HUES64 (cell line): ENCODE data around the gene TMEM184B.
"Not testable (repeated sequence)": the region's sequence is repeated elsewhere in the genome, so short reads cannot be mapped to it uniquely, and the experiment has no call there.

ENCODE experiments used
- H3K27ac ChIP-seq: 2 replicates; pipeline ENCODE4 v1.7.0; 2013; ENCODE audit warnings: low read depth, low read length, inconsistent platforms
- H3K27me3 ChIP-seq: 2 replicates; pipeline ENCODE4 v1.6.1; 2013; ENCODE audit warnings: mild to moderate bottlenecking, low read length; ENCODE audit not compliant: insufficient read depth
- H3K36me3 ChIP-seq: 2 replicates; pipeline ENCODE4 v1.6.1; 2013; ENCODE audit warnings: mild to moderate bottlenecking, low read length; ENCODE audit not compliant: insufficient read depth
- H3K4me1 ChIP-seq: 2 replicates; pipeline ENCODE4 v1.6.1; 2013; ENCODE audit warnings: mild to moderate bottlenecking, low read length, moderate library complexity; ENCODE audit not compliant: insufficient read depth
- H3K4me3 ChIP-seq: 2 replicates; pipeline ENCODE4 v1.5.1; 2013; ENCODE audit warnings: mild to moderate bottlenecking, low read length, moderate library complexity
- H3K9ac ChIP-seq: 2 replicates; pipeline ENCODE4 v1.6.1; 2013; ENCODE audit warnings: mild to moderate bottlenecking, low read depth, low read length
- H3K9me3 ChIP-seq: 2 replicates; pipeline ENCODE4 v1.6.1; 2013; ENCODE audit warnings: low read depth, low read length; ENCODE audit not compliant: insufficient read depth
- WGBS: fragments of 150-250, 120-280 bp; methylation state at CpG from one replicate; pipeline ENCODE4 v1.1.7; 2013; ENCODE audit warnings: missing lambda C conversion rate; 5-methylcytosine and 5-hydroxymethylcytosine counted together

Gene TMEM184B

GRCh38 chr22:38181453-38182200 is 91.2 kb downstream of the TMEM184B start, which contains the start of gene PLA2G6:
Gene PLA2G6 (minus strand): TSS chr22:38181830. CDS start chr22:38169426, 12,404 bp downstream.
- no peaks in the 10 kb centered on the region for H3K36me3 ChIP-seq
- peak within 1 kb of the TSS; percentile 95 for H3K9ac ChIP-seq
- peaks cover 19% of the 10 kb centered on the region for H3K4me1 ChIP-seq
- 3% methylated on average over 48 of the region's 48 CpGs for WGBS
- H3K4me3 ChIP-seq = peak within 1 kb of the TSS; percentile 75
- no peaks in the 10 kb centered on the region for H3K9me3 ChIP-seq
- H3K27me3 ChIP-seq = no peaks in the 10 kb centered on the region
- H3K27ac ChIP-seq = peak within 1 kb of the TSS; percentile 89

- no peaks in the 10 kb centered on the region for H3K36me3 ChIP-seq
- H3K4me3 ChIP-seq = peak overlapping the region; percentile 75
- H3K9me3 ChIP-seq = no peaks in the 10 kb centered on the region
- WGBS = 40% methylated on average over 13 of the region's 14 CpGs
- H3K27ac ChIP-seq = peak overlapping the region; percentile 89
- H3K27me3 ChIP-seq = no peaks in the 10 kb centered on the region
- H3K4me1 ChIP-seq = peaks cover 19% of the 10 kb centered on the region
- H3K9ac ChIP-seq = peak overlapping the region; percentile 95
Observed at GRCh38 chr22:38180841-38181452, 91.9 kb downstream of the TMEM184B start.

- not testable (repeated sequence) for H3K27ac ChIP-seq, H3K9ac ChIP-seq, H3K27me3 ChIP-seq, H3K4me3 ChIP-seq, H3K9me3 ChIP-seq, H3K36me3 ChIP-seq
- WGBS = 94% methylated on average over 7 of the region's 7 CpGs
- H3K4me1 ChIP-seq = peaks cover 19% of the 10 kb centered on the region
Observed at GRCh38 chr22:38178605-38178937, 94.2 kb downstream of the TMEM184B start.

- Histone ChIP-seq H3K27ac (peak overlapping the region; percentile 72), H3K36me3 (no peaks in the 10 kb centered on the region), H3K4me3 (no peak overlapping the region), H3K9me3 (no peaks in the 10 kb centered on the region), H3K4me1 (peaks cover 19% of the 10 kb centered on the region), H3K27me3 (no peaks in the 10 kb centered on the region), H3K9ac (peak overlapping the region; percentile 27)
- WGBS = 69% methylated on average over 15 of the region's 15 CpGs
Observed at GRCh38 chr22:38177926-38178604, 94.7 kb downstream of the TMEM184B start.

GRCh38 chr22:38177571-38177925 is 95.3 kb downstream of the TMEM184B start:
- peaks cover 19% of the 10 kb centered on the region for H3K4me1 ChIP-seq
- not testable (repeated sequence) for H3K4me3 ChIP-seq, H3K9me3 ChIP-seq, H3K27me3 ChIP-seq, H3K36me3 ChIP-seq
- WGBS = 91% methylated on average over 9 of the region's 9 CpGs
- H3K27ac ChIP-seq = peak overlapping the region; percentile 72; the same call in 1 of the 2 replicates
- peak overlapping the region; percentile 27; the same call in 1 of the 2 replicates for H3K9ac ChIP-seq

- no peak overlapping the region for H3K27ac ChIP-seq
- no peak overlapping the region for H3K9ac ChIP-seq
- H3K27me3 ChIP-seq = no peaks in the 10 kb centered on the region
- peaks cover 16% of the 10 kb centered on the region for H3K4me1 ChIP-seq
- WGBS = 90% methylated on average over 4 of the region's 4 CpGs
- H3K36me3 ChIP-seq = no peaks in the 10 kb centered on the region
- no peaks in the 10 kb centered on the region for H3K9me3 ChIP-seq
- no peak overlapping the region for H3K4me3 ChIP-seq
Observed at GRCh38 chr22:38177044-38177443, 95.8 kb downstream of the TMEM184B start.

- 92% methylated on average over 14 of the region's 14 CpGs for WGBS
- Histone ChIP-seq H3K4me3 (no peak overlapping the region), H3K36me3 (no peaks in the 10 kb centered on the region), H3K27ac (no peak overlapping the region), H3K27me3 (no peaks in the 10 kb centered on the region), H3K4me1 (peaks cover 15% of the 10 kb centered on the region), H3K9me3 (no peaks in the 10 kb centered on the region), H3K9ac (no peak overlapping the region)
Observed at GRCh38 chr22:38176170-38176741, 96.6 kb downstream of the TMEM184B start.

GRCh38 chr22:38175206-38176118 is 97.3 kb downstream of the TMEM184B start:
- WGBS = 93% methylated on average over 17 of the region's 17 CpGs
- Histone ChIP-seq H3K36me3 (no peaks in the 10 kb centered on the region), H3K9me3 (no peaks in the 10 kb centered on the region), H3K27ac (no peak overlapping the region), H3K27me3 (no peaks in the 10 kb centered on the region), H3K9ac (0 out of 2 replicates have a peak overlapping the region, but pooled peaks have one; percentile 33), H3K4me3 (no peak overlapping the region), H3K4me1 (peaks cover 10% of the 10 kb centered on the region)

GRCh38 chr22:38174626-38175025 is 98.2 kb downstream of the TMEM184B start:
- Histone ChIP-seq H3K9ac (0 out of 2 replicates have a peak overlapping the region, but pooled peaks have one; percentile 33), H3K4me1 (peaks cover 5% of the 10 kb centered on the region; the same call in 1 of the 2 replicates), H3K4me3 (no peak overlapping the region), H3K27ac (no peak overlapping the region), H3K27me3 (no peaks in the 10 kb centered on the region), H3K36me3 (no peaks in the 10 kb centered on the region), H3K9me3 (no peaks in the 10 kb centered on the region)
- WGBS = 81% methylated on average over 14 of the region's 14 CpGs

GRCh38 chr22:38173641-38173906 is 99.2 kb downstream of the TMEM184B start:
- 85% methylated on average over 4 of the region's 4 CpGs for WGBS
- Histone ChIP-seq H3K4me3 (no peak overlapping the region), H3K4me1 (peaks cover 5% of the 10 kb centered on the region; the same call in 1 of the 2 replicates), H3K36me3 (no peaks in the 10 kb centered on the region), H3K9me3 (no peaks in the 10 kb centered on the region), H3K27ac (no peak overlapping the region), H3K9ac (no peak overlapping the region), H3K27me3 (no peaks in the 10 kb centered on the region)
